ENCODE results near the gene DDX18. TPM values are rescaled to one million over a fixed set of nuclear protein-coding genes. Genes with fewer than 3 reads are reported as not detected.
"Not testable (repeated sequence)": the region's sequence is repeated elsewhere in the genome, so short reads cannot be mapped to it uniquely, and the experiment has no call there.

DDX18 gene
- 100 to 1,000 TPM in 1 of 2 donors, 10 to 100 TPM in 1; 84.1 to 114 TPM for total RNA-seq

DNA sequence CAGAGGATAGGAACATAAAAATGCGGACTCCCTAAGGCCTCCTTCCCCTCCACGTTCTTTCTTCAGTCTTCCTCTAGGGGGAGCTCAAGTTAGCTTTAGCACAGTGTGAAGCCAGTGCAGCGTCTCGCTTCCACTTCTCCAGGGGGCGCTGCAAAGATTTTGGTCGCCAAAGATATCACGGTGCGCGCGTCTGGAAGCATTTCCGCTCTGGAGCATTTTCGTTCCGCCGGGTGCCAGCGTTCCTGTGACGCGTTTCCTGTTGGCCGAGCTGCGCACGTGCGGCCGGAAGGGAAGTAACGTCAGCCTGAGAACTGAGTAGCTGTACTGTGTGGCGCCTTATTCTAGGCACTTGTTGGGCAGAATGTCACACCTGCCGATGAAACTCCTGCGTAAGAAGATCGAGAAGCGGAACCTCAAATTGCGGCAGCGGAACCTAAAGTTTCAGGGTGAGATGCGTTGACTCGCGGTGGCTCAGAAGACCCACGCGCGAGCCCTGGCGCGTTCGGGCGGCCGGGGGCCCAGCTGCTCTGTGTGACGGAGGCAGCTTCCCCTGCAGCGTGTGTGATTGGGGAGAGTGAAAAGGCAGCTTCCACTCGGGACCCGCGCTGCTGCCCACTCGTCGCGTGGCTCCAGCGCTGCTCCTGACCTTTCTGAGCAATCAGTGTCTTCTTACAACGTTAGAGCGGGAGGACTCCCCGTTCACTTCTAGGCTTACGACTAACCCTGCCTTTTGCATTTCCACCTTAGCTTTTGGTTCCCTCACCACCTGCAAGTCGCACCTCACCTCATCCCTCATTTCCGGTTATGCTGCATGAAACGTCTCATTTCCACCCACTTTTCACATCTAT, at the start of gene DDX18:
Gene DDX18 (plus strand): TSS at position 275 of the 848 bp plus-strand sequence. CDS start 87 bp downstream, at position 362.
- Mint-ChIP-seq H3K36me3 (peaks cover 28 to 44% of the 10 kb centered on the region in 2 donors), H3K27ac (peak within 1 kb of the TSS; percentile 98 to 99), H3K9me3 (no peaks in the 10 kb centered on the region)
- peak; percentile 95 to 98 for DNase-seq (ENCODE audit: low spot score in 2 of 2)
- ATAC-seq, result peak; percentile 95 to 96

DNA sequence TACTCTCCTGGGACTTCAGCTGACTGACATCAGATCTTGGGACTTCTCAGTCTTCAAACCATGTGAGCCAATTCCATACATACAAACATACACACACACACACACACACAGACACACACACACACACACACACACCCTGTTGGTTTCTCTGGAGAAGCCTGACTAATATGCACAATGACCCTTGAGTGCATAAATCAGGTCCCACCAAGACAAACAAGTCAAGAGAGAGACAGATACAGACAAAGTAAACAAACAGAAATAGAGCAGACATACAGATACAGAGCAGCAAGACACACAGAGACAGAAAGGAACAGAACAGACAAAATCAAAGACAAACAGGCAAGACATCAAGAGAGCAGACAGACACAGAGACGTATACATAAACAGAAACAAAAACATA, 43.8 kb upstream of the DDX18 start:
- H3K9me3 Mint-ChIP-seq, result no peaks in the 10 kb centered on the region
- DNase-seq (ENCODE audit: low spot score in 2 of 2), result no peak

DNA sequence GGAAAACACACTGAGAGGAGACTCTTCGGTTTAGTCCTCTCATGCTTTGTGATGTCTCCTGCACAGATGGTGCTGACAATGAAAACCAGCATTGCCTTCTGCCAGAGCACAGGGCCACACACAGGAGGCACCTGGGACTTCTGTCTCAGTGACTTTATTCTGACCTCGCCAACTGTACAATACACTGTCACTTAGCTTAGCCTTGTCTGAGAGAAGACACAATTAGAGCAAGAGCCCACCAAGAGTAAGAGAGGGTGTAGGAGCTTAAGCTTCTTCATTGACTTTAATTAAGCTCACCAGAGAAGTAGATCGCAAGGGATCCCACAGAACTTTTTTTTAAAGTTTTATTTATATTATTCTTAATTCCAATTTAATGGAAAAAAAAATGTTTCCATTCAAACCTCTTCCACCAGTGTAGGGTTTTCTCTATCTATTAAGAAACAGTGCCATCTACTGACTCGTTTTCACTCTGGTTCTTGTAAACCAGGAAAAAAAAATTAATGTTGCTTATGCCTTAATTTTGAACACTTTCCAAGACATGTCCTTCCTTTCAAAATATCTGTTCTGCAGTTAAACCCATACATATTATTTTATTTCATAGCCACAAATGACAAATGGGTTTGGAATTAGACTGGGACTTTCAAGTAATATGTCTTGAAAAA, 42.4 kb upstream of the DDX18 start:
- Mint-ChIP-seq H3K27ac (no peak overlapping the region), H3K9me3 (no peaks in the 10 kb centered on the region), H3K36me3 (no peaks in the 10 kb centered on the region)
- ATAC-seq (no peak), DNase-seq (ENCODE audit: low spot score in 2 of 2) (no peak)

More for the DNA sequence above, 43.8 kb upstream of the DDX18 start:
- Mint-ChIP-seq H3K36me3 (no peaks in the 10 kb centered on the region), H3K27ac (no peak overlapping the region)
- no peak for ATAC-seq

DNA sequence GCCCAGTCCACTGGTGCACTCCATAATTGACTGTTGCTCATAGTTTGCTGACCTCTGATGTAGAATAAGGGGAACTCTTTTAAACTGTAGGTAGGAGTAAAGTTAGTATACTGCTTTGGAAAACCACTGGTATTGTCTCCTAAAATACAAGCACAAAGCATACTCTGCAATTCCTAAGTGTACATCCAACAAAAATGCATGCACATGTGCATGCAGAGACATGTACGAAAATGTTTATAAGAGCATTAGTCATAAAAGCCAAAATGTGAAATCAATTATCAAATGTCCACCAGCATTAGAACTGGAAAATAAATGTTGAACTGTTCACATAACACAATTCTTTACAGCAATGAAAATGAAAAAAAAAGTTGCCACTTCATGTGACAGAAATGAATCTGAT, 39.8 kb upstream of the DDX18 start:
- ATAC-seq (no peak), DNase-seq (ENCODE audit: low spot score in 2 of 2) (no peak)
- no peaks in the 10 kb centered on the region for H3K9me3 Mint-ChIP-seq
- H3K27ac Mint-ChIP-seq, result no peak overlapping the region
- peaks cover 0 to 7% of the 10 kb centered on the region in 2 donors for H3K36me3 Mint-ChIP-seq

DNA sequence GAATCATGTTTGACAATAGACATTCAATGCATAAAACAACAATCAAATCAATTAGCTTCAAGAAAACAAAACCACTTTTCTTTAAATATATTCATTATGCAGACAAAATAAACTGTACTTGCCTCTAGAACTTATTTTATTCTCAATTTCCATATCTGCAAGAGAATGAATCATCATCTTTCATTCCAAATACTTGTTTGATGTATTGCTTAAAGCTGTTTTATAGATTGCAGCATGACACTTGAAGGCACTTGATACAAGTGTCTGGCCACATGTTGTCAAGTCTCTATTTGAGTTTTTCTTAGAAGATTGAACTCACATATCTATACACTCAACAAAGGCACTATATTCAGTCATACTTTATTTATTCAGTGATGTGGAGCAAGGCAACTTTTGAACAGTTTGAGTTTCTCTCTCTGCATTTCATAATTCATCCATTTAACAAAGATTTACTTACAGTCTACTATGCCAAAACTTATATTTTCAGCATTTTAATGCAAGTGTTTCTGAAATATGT, 38.7 kb upstream of the DDX18 start:
- ATAC-seq (no peak), DNase-seq (ENCODE audit: low spot score in 2 of 2) (no peak)
- H3K27ac Mint-ChIP-seq, result no peak overlapping the region
- H3K9me3 Mint-ChIP-seq, result no peaks in the 10 kb centered on the region
- H3K36me3 Mint-ChIP-seq, result peaks cover 0 to 7% of the 10 kb centered on the region in 2 donors

DNA sequence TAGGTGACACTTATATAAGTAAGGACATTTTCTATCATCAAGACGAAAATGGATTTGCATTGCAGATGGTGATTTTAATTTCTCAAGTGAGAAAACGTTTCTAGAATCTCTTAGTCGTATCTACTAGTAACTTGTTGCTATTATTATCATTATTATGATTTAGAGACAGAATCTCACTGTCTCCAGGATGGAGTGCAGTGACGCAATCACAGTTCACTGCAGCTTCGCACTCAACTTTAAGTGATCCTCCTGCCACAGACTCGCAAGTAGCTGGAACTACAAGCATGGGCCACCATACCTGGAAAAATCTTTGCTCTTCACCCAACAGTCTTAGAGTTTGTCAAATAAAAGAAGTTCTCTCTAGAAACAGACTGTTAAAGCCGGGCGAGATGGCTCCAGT, 37.6 kb upstream of the DDX18 start:
- Mint-ChIP-seq H3K36me3 (peaks cover 0 to 7% of the 10 kb centered on the region in 2 donors), H3K9me3 (peaks cover 0 to 4% of the 10 kb centered on the region in 2 donors), H3K27ac (no peak overlapping the region)
- no peak for ATAC-seq
- no peak for DNase-seq (ENCODE audit: low spot score in 2 of 2)

DNA sequence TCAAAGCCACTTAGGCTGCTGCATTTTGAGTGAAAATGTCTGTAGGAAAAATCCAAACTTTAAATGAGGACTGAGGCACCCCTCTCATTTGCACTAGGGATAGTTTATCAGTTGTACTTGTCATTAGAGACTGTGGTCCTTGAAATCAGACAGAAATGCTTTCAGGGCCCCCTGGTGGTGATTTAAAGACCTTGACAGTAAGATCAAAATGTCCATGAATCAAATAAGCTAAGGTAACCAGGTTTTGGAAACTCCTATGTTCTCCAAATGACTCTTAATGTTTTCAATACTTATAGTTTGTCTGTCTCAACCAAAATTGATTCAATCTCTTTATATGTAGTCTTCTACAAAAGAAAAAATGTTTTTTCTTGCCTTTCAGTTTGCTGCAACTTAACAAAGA, 28.8 kb upstream of the DDX18 start:
- H3K36me3 Mint-ChIP-seq, result peaks cover 0 to 9% of the 10 kb centered on the region in 2 donors
- ATAC-seq, result peak; percentile 24 to 58
- peak in 1 of 2 donors; percentile 36 for DNase-seq (ENCODE audit: low spot score in 2 of 2)
- no peak overlapping the region for H3K27ac Mint-ChIP-seq
- peaks cover 10 to 11% of the 10 kb centered on the region in 2 donors for H3K9me3 Mint-ChIP-seq

DNA sequence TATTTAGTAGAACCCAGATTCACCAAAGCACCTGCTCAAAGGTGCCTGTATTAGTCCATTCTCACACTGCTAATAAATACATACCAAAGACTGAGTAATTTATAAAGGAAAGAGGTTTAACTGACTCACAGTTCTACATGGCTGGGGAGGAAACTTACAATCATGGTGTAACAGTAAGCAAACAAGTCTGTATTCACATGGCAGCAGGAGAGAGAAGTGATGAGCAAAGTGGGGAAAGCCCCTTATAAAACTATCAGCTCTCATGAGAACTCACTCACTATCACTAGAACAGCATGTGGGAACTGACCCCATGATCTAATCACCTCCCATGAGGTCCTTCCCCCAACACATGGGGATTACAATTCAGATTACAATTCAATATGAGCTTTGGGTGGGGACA, 28.0 kb upstream of the DDX18 start:
- no peak for DNase-seq (ENCODE audit: low spot score in 2 of 2)
- no peak overlapping the region for H3K27ac Mint-ChIP-seq
- peaks cover 6 to 11% of the 10 kb centered on the region in 2 donors for H3K9me3 Mint-ChIP-seq
- H3K36me3 Mint-ChIP-seq, result peaks cover 0 to 9% of the 10 kb centered on the region in 2 donors
- peak in 1 of 2 donors; percentile 47 for ATAC-seq

DNA sequence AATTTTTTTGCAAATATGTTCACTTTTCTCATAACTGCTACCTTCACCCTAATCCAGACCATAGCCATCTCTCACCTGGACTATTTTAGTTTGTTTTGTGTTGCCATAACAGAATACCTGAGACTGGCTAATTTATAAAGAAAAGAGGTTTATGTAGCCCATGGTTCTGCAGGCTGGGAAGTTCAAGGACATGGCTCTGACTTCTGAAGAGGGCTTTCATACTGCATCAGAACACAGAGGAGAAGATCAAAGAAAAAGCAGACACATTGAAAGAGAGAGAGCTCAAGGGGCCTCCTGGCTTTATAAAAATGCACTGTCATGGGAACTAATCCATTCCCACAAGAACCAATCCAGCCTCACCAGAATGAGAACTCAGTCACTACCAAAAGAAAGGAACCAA, 25.0 kb upstream of the DDX18 start:
- no peak for DNase-seq (ENCODE audit: low spot score in 2 of 2)
- H3K36me3 Mint-ChIP-seq, result peaks cover 0 to 9% of the 10 kb centered on the region in 2 donors
- ATAC-seq, result no peak
- H3K9me3 Mint-ChIP-seq, result peaks cover 6 to 11% of the 10 kb centered on the region in 2 donors
- no peak overlapping the region for H3K27ac Mint-ChIP-seq

DNA sequence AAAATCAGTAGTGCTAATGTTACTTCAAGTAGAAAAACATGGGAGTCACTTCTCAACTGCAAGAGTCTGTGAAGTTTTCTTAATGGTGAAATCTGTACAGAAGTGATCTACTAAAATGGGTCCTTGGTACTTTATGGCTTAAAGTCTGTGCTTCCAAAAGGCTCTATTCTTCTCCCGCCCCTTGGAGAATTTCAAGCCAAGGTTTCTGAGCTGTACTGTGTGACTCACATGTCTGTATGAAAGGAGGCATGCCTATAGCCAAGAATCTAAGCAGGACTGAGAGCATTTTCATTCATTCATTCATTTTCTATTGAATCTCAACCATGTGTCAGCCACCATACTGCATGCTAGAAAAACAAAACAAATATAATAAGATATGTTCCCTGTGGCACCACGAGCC, 19.8 kb upstream of the DDX18 start:
- Mint-ChIP-seq H3K27ac (no peak overlapping the region), H3K9me3 (peaks cover 6 to 8% of the 10 kb centered on the region in 2 donors), H3K36me3 (peaks cover 0 to 4% of the 10 kb centered on the region in 2 donors)
- DNase-seq (ENCODE audit: low spot score in 2 of 2), result no peak
- ATAC-seq, result no peak

DNA sequence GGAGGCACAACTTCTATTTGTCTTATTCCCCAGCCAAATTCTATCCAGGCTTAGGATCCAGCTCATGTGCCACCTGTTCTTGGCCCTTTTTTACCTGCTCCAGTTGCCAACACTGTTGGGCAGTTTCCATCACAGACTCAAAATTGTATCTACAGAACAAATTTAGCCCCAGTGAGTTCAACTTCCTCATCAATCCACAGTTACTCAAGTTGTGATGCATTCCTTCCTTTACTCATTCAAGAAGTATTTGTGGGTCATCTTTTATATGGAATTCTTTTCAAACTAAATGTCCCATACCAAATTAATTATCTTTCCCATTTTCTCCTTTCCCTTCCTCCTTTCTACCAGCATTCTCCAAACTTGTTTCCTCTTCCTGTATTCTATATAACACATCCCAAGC, 12.7 kb upstream of the DDX18 start:
- no peaks in the 10 kb centered on the region for H3K9me3 Mint-ChIP-seq
- H3K36me3 Mint-ChIP-seq, result no peaks in the 10 kb centered on the region
- ATAC-seq, result no peak
- DNase-seq (ENCODE audit: low spot score in 2 of 2), result no peak
- no peak overlapping the region for H3K27ac Mint-ChIP-seq

DNA sequence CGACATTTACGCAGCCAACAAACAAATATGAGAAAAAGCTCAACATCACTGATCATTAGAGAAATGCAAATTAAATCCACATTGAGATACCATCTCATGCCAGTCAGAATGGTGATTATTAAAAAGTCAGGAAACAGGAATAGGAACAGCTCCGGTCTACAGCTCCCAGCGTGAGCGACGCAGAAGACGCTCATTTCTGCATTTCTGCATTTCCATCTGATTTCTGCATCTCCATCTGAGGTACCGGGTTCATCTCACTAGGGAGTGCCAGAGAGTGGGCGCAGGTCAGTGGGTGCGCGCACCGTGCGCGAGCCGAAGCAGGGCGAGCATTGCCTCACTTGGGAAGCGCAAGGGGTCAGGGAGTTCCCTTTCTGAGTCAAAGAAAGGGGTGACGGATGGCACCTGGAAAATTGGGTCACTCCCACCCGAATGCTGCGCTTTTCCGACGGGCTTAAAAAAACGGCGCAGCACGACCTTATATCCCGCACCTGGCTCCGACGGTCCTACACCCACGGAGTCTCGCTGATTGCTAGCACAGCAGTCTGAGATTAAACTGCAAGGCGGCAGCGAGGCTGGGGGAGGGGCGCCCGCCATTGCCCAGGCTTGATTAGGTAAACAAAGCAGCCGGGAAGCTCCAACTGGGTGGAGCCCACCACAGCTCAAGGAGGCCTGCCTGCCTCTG, 10.7 kb upstream of the DDX18 start:
- ATAC-seq, result peak in 1 of 2 donors; percentile 58
- not testable (repeated sequence) for H3K36me3 Mint-ChIP-seq; H3K27ac Mint-ChIP-seq; H3K9me3 Mint-ChIP-seq; DNase-seq (ENCODE audit: low spot score in 2 of 2)

DNA sequence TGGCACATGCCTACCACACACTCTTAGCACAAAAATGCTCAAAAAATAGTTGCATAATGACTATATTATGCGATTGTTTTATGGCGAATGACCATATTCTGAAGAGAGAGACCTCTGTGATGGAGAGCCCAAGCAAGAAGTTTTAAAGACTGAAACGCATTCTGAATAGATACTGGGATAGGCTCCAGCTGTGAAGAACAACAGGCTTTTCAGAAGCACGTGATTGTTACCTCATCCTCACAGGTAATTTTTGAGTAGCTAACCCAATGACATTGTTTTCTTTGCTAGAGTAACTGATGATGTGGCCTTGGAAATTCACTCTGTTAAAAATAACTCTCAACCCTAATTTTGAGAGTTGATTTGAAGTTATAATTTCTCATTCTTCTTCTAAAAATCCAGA, 2.0 kb upstream of the DDX18 start:
- no peak for DNase-seq (ENCODE audit: low spot score in 2 of 2)

DNA sequence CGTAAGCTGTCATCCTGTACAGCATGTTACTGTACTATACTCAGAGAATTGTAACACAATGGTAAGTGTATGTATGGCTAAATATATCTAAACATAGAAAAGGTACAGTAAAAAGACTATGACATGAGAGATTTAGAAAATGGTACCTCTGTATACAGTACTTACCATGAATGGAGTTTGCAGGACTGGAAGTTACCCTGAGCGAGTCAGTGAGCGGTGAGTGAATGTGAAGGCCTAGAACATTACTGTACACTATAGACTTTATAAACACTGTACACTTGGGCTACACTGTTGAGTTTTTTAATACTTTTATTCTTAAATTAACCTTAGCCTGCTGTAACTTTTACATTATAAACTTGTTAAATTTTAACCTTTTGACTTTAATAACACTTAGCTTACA, 1.5 kb downstream of the DDX18 start:
- Mint-ChIP-seq H3K36me3 (peaks cover 33 to 48% of the 10 kb centered on the region in 2 donors), H3K27ac (peak overlapping the region in 1 of 2 donors; percentile 99), H3K9me3 (no peaks in the 10 kb centered on the region)
- ATAC-seq (no peak), DNase-seq (ENCODE audit: low spot score in 2 of 2) (no peak)

More for the DNA sequence above, 2.0 kb upstream of the DDX18 start:
- Mint-ChIP-seq H3K36me3 (peaks cover 19 to 22% of the 10 kb centered on the region in 2 donors), H3K27ac (no peak overlapping the region), H3K9me3 (no peaks in the 10 kb centered on the region)
- ATAC-seq, result no peak

DNA sequence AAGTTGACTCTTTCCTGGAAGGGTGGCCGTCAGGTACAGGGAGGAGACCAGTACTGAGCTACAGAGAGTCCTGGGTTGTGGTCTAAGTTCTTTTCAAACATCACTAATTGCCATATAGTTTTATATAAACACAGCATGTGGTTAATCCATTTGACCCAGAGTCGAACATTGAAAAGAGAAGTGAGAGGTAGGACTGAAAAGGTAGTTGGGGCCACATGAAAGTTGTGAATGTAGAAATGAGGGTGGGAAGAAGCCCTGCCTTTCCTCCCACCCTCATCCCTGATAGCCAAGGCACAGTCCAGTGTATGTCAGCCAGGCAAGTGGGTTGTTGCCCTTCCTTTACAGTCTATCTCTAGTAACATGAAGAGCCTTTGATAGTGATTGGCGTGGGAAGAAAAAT, 4.4 kb downstream of the DDX18 start:
- H3K36me3 Mint-ChIP-seq, result peaks cover 45 to 68% of the 10 kb centered on the region in 2 donors
- H3K9me3 Mint-ChIP-seq, result no peaks in the 10 kb centered on the region
- ATAC-seq (no peak), DNase-seq (ENCODE audit: low spot score in 2 of 2) (no peak)
- H3K27ac Mint-ChIP-seq, result peak overlapping the region; percentile 5 to 86

DNA sequence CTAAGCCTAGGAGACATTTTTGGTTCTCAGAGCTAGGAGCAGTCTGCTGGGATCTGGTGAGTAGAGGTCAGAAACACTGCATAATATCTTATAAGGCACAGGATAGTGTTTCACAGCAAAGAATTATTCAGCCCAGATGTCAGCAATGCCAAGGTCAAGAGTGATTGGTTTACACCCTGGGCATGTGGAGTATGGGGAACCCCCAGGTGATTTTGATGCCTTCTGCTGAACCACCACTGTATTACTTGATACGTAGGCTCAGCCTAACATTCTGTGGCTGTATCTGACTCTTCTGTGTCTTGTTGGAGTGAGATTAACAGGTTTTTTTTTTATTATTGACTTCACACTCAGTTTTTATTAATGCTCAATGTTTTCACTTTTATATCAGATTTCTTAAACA, 6.0 kb downstream of the DDX18 start:
- ATAC-seq (peak; percentile 81 to 96), DNase-seq (ENCODE audit: low spot score in 2 of 2) (no peak)
- H3K27ac Mint-ChIP-seq, result peak overlapping the region in 1 of 2 donors; percentile 86
- peaks cover 44 to 69% of the 10 kb centered on the region in 2 donors for H3K36me3 Mint-ChIP-seq
- H3K9me3 Mint-ChIP-seq, result no peaks in the 10 kb centered on the region

DNA sequence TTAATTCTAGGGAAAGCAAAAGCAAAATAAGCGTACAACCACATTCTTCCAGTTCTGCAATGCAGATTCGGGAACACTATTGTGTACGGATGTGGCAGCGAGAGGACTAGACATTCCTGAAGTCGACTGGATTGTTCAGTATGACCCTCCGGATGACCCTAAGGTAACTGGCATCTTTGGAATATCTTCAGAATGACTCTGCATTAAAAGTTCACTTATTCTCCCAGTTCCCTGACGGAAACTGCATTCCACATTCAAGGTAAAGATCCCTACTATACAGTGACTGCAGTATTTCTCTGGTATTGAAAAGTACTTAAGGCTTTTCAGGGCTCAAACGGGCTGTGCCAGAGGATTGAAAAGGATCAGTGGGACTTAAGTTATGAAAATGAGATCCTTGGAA, 10.9 kb downstream of the DDX18 start:
- peak overlapping the region in 1 of 2 donors; percentile 23 for H3K27ac Mint-ChIP-seq
- DNase-seq (ENCODE audit: low spot score in 2 of 2) (no peak), ATAC-seq (no peak)
- H3K36me3 Mint-ChIP-seq, result peaks cover 52 to 55% of the 10 kb centered on the region in 2 donors
- no peaks in the 10 kb centered on the region for H3K9me3 Mint-ChIP-seq
